Neural crest cell (in vitro differentiated cells): ENCODE data around the gene SMAD2. TPM values are rescaled to one million over a fixed set of nuclear protein-coding genes. Genes with fewer than 3 reads are reported as not detected.

ENCODE experiments used
- DNase-seq: peaks from one replicate; pipeline ENCODE4 v3.0.0; 2021; ENCODE audit warnings: low read depth, mixed read lengths, low spot score
- H3K27ac Mint-ChIP-seq: one replicate; pipeline ENCODE4 v1.8.0; 2021; ENCODE audit warnings: mild to moderate bottlenecking, mixed read lengths; ENCODE audit not compliant: unreplicated experiment
- H3K27me3 Mint-ChIP-seq: 2 replicates; pipeline ENCODE4 v1.8.0; 2021; ENCODE audit warnings: low read depth, mild to moderate bottlenecking, mixed read lengths
- H3K36me3 Mint-ChIP-seq: 2 replicates; pipeline ENCODE4 v1.8.0; 2021; ENCODE audit warnings: low read depth, mild to moderate bottlenecking, mixed read lengths
- H3K4me1 Mint-ChIP-seq: 2 replicates; pipeline ENCODE4 v1.8.0; 2021; ENCODE audit warnings: mixed read lengths
- H3K4me3 Mint-ChIP-seq: one replicate; pipeline ENCODE4 v1.8.0; 2021; ENCODE audit warnings: mild to moderate bottlenecking, mixed read lengths
- H3K9me3 Mint-ChIP-seq: 2 replicates; pipeline ENCODE4 v1.8.0; 2021; ENCODE audit warnings: mixed read lengths
- CTCF ChIP-seq: fragments of 200-600 bp; sonication (generic); conservative IDR thresholded peaks from 2 replicates; pipeline ENCODE4 v1.5.0; 2021; ENCODE audit warnings: antibody characterized with exemption, mild to moderate bottlenecking
- total RNA-seq: library from RNA; stranded (reverse); gene quantifications from 2 replicates; pipeline ENCODE4 v1.2.1, GENCODE V29; 2021

Gene SMAD2
- total RNA-seq, 1 donor from 2014 or later, result 117 TPM

DNA sequence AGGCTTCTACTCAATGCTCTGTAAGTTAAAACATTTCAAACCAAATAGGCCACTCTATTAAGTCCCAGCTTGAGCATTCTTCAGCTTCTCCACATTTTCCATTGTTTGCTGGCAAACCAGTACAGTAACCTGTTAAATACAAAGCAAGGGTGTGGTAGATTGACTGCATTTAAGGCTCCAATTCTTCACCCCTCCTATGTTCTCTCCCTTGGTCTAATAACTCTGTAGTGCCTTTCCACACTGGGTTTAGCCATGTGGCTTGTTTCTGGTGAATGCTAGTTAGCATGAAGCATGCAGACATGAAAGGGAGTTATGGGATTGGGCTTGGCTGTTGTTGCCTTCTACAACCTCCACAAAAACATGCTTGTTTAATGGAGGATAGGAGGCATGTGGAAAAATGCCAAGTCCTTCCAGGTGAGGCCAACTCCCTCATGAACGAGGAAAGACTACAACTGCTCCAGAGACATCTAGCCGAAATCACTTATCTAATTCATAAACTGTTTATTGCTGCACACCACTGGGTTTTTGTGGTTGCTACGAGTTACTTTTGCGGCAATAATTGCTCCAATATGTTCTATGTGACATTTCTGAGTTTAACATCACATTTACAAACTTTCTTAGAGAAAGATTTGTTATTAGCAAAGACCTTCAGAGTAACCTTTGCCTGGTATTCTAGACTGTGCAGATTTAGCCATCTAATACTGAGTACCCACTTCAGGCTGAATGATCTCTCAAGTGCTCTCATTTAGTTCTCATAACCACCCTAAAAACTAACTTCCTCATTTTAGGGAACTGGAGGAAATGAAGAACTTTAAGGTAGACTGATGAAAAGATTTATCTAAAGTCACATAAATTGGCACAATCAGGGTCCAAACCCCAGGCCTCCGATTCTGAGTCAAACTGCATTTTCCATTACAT, 104.0 kb downstream of the SMAD2 start:
- peaks cover 3% of the 10 kb centered on the region for H3K9me3 Mint-ChIP-seq
- H3K4me3 Mint-ChIP-seq, result no peak overlapping the region
- peaks cover 42% of the 10 kb centered on the region for H3K36me3 Mint-ChIP-seq
- H3K4me1 Mint-ChIP-seq, result peaks cover 3% of the 10 kb centered on the region
- H3K27me3 Mint-ChIP-seq, result no peaks in the 10 kb centered on the region
- no peak for TF ChIP-seq CTCF
- no peak overlapping the region for H3K27ac Mint-ChIP-seq
- DNase-seq, result no peak

DNA sequence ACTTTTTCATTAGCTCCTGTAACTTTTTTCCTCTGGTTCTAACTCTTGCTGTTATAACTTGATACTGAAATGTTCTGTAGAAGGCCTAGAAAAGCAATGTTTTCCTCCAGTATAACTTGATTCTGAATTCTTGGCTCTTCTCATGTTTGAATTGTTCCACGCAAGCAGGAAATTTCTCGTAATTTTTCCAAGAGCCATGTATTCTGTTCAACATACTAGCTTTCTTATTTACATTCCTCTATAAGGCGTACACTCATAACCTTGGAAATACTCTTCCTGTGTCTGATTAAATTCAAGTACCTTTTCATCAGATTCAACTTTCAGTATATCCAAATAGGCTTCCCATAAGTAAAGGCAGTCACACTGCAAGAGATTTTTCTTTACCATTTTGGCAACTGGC, 109.1 kb downstream of the SMAD2 start:
- Mint-ChIP-seq H3K4me1 (peaks cover 2% of the 10 kb centered on the region), H3K27ac (no peak overlapping the region), H3K27me3 (no peaks in the 10 kb centered on the region), H3K36me3 (peaks cover 16% of the 10 kb centered on the region), H3K4me3 (no peak overlapping the region), H3K9me3 (no peaks in the 10 kb centered on the region)
- no peak for DNase-seq
- TF ChIP-seq CTCF, result no peak

DNA sequence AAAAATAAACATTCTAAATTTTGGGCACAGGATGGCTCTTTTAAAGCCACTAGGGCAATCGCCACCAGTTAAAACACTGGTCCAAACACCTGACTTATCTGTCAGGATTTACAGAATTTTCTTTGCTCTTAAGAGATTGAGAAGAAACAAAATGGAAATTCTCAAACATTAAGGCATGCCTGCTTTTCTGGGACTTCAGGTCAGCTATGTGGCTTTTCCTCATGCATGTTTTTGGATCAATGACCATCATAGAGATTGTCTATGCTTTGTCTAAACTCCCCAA, 112.7 kb downstream of the SMAD2 start:
- TF ChIP-seq CTCF, result no peak
- no peaks in the 10 kb centered on the region for H3K9me3 Mint-ChIP-seq
- no peak overlapping the region for H3K27ac Mint-ChIP-seq
- no peaks in the 10 kb centered on the region for H3K36me3 Mint-ChIP-seq
- H3K27me3 Mint-ChIP-seq, result no peaks in the 10 kb centered on the region
- H3K4me1 Mint-ChIP-seq, result no peaks in the 10 kb centered on the region
- no peak overlapping the region for H3K4me3 Mint-ChIP-seq
- no peak for DNase-seq

GRCh38 chr18:47817017-47817794, 113.3 kb downstream of the SMAD2 start:
- TF ChIP-seq CTCF, result no peak
- H3K4me1 Mint-ChIP-seq, result no peaks in the 10 kb centered on the region
- no peak for DNase-seq
- H3K36me3 Mint-ChIP-seq, result peaks cover under 1% of the 10 kb centered on the region
- H3K27me3 Mint-ChIP-seq, result no peaks in the 10 kb centered on the region
- no peak overlapping the region for H3K4me3 Mint-ChIP-seq
- no peak overlapping the region for H3K27ac Mint-ChIP-seq
- no peaks in the 10 kb centered on the region for H3K9me3 Mint-ChIP-seq

DNA sequence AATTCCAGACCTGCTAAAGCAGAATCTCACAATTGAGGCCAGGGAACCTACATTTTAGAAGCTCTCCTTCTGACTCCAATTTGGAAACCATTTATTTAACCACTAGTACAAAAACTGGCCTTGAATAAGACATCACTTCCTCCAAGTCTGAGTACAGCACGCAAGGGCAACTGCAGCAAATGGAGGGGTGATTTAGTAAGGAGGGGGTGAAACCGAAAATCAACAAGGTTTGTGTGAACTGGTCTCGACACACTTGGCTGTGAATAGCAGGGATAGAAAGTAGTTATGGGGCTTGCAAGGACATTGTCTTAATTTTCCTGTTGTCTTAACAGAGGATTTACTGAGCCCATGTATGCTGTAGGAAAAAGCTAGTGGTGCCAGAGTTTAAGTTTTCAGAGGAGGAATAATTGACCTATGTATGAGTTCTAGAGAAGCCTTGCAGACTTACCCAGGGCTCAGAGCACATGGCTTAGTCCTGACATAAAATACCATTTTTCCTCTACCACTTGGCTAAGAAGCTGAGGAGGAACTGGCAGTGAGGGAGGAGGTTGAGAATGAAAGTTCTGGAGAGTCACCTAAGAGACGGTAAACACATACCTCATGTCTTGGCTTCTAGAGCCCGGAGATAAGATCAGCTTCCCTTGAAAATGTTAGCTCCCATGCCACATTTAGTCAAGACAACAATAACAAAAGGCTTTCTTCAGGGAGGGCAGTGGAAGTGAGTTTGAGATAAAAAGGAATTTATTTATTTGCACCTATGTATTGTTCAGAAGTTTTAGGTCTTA, 114.8 kb downstream of the SMAD2 start:
- Mint-ChIP-seq H3K27ac (no peak overlapping the region), H3K36me3 (peaks cover 3% of the 10 kb centered on the region), H3K4me1 (no peaks in the 10 kb centered on the region), H3K9me3 (no peaks in the 10 kb centered on the region), H3K27me3 (no peaks in the 10 kb centered on the region), H3K4me3 (no peak overlapping the region)
- DNase-seq, result no peak
- TF ChIP-seq CTCF, result no peak
